Esophagus muscularis mucosa (tissue), 3 donors: ENCODE data around the gene PDF.

Experiments used
- CTCF ChIP-seq, 3 experiments: fragments of 200-600 bp in 2 of 3; fragments of 450-650 bp in 1 of 3; sonication (generic) in 2 of 3; IDR thresholded peaks; one replicate each; pipeline ENCODE4 v1.5.1; 2017 to 2019; ENCODE audit warnings: antibody characterized with exemption in 3 of 3, mild to moderate bottlenecking in 2 of 3, moderate library complexity in 1 of 3
- POLR2A ChIP-seq: fragments of 450-650 bp; IDR thresholded peaks from one replicate; pipeline ENCODE4 v1.6.1; 2017; ENCODE audit warnings: antibody characterized with exemption, moderate library complexity, mild to moderate bottlenecking, low read depth
- POLR2AphosphoS5 ChIP-seq, 2 donors: sonication (generic); formaldehyde crosslinking; IDR thresholded peaks; one replicate each; pipeline ENCODE4 v1.6.1; 2017; ENCODE audit warnings: antibody characterized with exemption in 2 of 2

GRCh38 chr16:69366431-69366830 lies 36.0 kb upstream of the PDF start:
- TF ChIP-seq CTCF (IDR thresholded peaks at IDR 0.05) (no peak), POLR2A (no peak), POLR2AphosphoS5 (IDR thresholded peaks at IDR 0.05) (no peak)
